Nephron (organoid): Measurements from ENCODE around the gene OVCH2.

Experiments
- H3K27ac Mint-ChIP-seq, 3 experiments: 2 replicates each; pipeline ENCODE4 v1.8.0; 2020; ENCODE audit warnings: mixed read lengths in 3 of 3, mild to moderate bottlenecking in 2 of 3, moderate library complexity in 1 of 3
- H3K27me3 Mint-ChIP-seq: 2 replicates; pipeline ENCODE4 v1.8.0; 2021; ENCODE audit warnings: low read depth, mild to moderate bottlenecking, moderate library complexity, mixed read lengths
- H3K36me3 Mint-ChIP-seq: 2 replicates; pipeline ENCODE4 v1.8.0; 2020; ENCODE audit warnings: low read depth, mixed read lengths
- H3K4me1 Mint-ChIP-seq: 2 replicates; pipeline ENCODE4 v1.8.0; 2020; ENCODE audit warnings: mixed read lengths
- H3K4me3 Mint-ChIP-seq, 3 experiments: 2 replicates each; pipeline ENCODE4 v1.8.0; 2020; ENCODE audit warnings: mild to moderate bottlenecking in 3 of 3, mixed read lengths in 3 of 3, moderate library complexity in 2 of 3
- H3K9me3 Mint-ChIP-seq: 2 replicates; pipeline ENCODE4 v1.8.0; 2020; ENCODE audit warnings: mixed read lengths
- CTCF ChIP-seq, 3 experiments: fragments of 200-600 bp; sonication (generic); IDR thresholded peaks; one replicate each; pipeline ENCODE4 v1.5.0; 2021; ENCODE audit warnings: antibody characterized with exemption in 3 of 3; ENCODE audit not compliant: unreplicated experiment in 3 of 3

OVCH2 gene

GRCh38 chr11:7687386-7687785 lies 18.9 kb downstream of the OVCH2 start:
- Mint-ChIP-seq H3K27ac (no peak overlapping the region), H3K4me3 (no peak overlapping the region), H3K4me1 (peaks cover 9% of the 10 kb centered on the region), H3K36me3 (no peaks in the 10 kb centered on the region), H3K9me3 (no peaks in the 10 kb centered on the region), H3K27me3 (peaks cover 6% of the 10 kb centered on the region)
- TF ChIP-seq CTCF (IDR thresholded peaks at IDR 0.05; ENCODE audit: unreplicated experiment in 3 of 3) = no peak

- peaks cover 3% of the 10 kb centered on the region for H3K4me1 Mint-ChIP-seq
- H3K27ac Mint-ChIP-seq = no peak overlapping the region
- no peaks in the 10 kb centered on the region for H3K9me3 Mint-ChIP-seq
- no peak for TF ChIP-seq CTCF (IDR thresholded peaks at IDR 0.05; ENCODE audit: unreplicated experiment in 3 of 3)
- H3K27me3 Mint-ChIP-seq = peaks cover 6% of the 10 kb centered on the region
- H3K4me3 Mint-ChIP-seq = no peak overlapping the region
- H3K36me3 Mint-ChIP-seq = no peaks in the 10 kb centered on the region
Observed at GRCh38 chr11:7686761-7687160, 19.5 kb downstream of the OVCH2 start.

GRCh38 chr11:7683571-7683970 lies 22.7 kb downstream of the OVCH2 start:
- TF ChIP-seq CTCF (IDR thresholded peaks at IDR 0.05; ENCODE audit: unreplicated experiment in 3 of 3) = no peak
- H3K27ac Mint-ChIP-seq = no peak overlapping the region
- H3K4me1 Mint-ChIP-seq = no peaks in the 10 kb centered on the region
- peaks cover 11% of the 10 kb centered on the region for H3K27me3 Mint-ChIP-seq
- no peak overlapping the region for H3K4me3 Mint-ChIP-seq
- no peaks in the 10 kb centered on the region for H3K36me3 Mint-ChIP-seq
- peaks cover 2% of the 10 kb centered on the region for H3K9me3 Mint-ChIP-seq

GRCh38 chr11:7677796-7678201 lies 28.5 kb downstream of the OVCH2 start:
- peak overlapping the region; percentile 34 to 86 (median 75) for H3K27ac Mint-ChIP-seq
- no peaks in the 10 kb centered on the region for H3K36me3 Mint-ChIP-seq
- TF ChIP-seq CTCF (IDR thresholded peaks at IDR 0.05; ENCODE audit: unreplicated experiment in 3 of 3) = no peak
- H3K9me3 Mint-ChIP-seq = peaks cover 2% of the 10 kb centered on the region
- H3K4me3 Mint-ChIP-seq = peak overlapping the region in 1 of 3 experiments; percentile 34
- peaks cover 17% of the 10 kb centered on the region for H3K27me3 Mint-ChIP-seq
- H3K4me1 Mint-ChIP-seq = peaks cover 38% of the 10 kb centered on the region

GRCh38 chr11:7677071-7677470 lies 29.2 kb downstream of the OVCH2 start:
- Mint-ChIP-seq H3K36me3 (no peaks in the 10 kb centered on the region), H3K27me3 (peaks cover 24% of the 10 kb centered on the region), H3K4me3 (no peak overlapping the region)

More at GRCh38 chr11:7677071-7677470, 29.2 kb downstream of the OVCH2 start:
- H3K4me1 Mint-ChIP-seq = peaks cover 45% of the 10 kb centered on the region
- H3K27ac Mint-ChIP-seq = peak overlapping the region; percentile 34 to 86 (median 75)
- H3K9me3 Mint-ChIP-seq = peaks cover 2% of the 10 kb centered on the region
- TF ChIP-seq CTCF (IDR thresholded peaks at IDR 0.05; ENCODE audit: unreplicated experiment in 3 of 3) = no peak
